Stimulated activated CD4-positive, alpha-beta T cell treated with anti-CD3 and anti-CD28 coated beads, Interleukin-2, amount 100 ng/mL, for 48 hours (primary cell): ENCODE data around the gene STK10.

Experiments
- DNase-seq, 2 donors: peaks; one replicate each; pipeline ENCODE4 v3.0.0-alpha.2; 2020

Gene STK10

DNA sequence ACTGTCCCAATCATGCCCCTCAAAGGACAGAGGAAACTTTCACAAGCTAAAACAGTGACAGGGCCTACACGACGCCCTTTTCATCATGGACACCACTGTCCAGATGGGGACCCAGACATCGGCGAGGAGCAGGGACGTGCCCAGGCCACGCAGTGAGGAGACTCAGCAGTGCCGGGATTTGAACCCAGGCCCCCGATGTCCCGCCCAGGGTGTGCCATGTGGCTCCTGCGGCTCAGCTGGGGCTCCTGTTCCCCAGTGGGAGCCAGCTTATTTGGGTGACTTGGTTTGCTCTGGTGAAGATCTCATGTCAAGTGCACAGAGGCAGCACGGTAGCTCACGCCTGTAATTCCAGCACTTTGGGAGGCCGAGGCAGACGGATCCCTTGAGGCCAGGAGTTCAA, 82.2 kb downstream of the STK10 start:
- no peak for DNase-seq

DNA sequence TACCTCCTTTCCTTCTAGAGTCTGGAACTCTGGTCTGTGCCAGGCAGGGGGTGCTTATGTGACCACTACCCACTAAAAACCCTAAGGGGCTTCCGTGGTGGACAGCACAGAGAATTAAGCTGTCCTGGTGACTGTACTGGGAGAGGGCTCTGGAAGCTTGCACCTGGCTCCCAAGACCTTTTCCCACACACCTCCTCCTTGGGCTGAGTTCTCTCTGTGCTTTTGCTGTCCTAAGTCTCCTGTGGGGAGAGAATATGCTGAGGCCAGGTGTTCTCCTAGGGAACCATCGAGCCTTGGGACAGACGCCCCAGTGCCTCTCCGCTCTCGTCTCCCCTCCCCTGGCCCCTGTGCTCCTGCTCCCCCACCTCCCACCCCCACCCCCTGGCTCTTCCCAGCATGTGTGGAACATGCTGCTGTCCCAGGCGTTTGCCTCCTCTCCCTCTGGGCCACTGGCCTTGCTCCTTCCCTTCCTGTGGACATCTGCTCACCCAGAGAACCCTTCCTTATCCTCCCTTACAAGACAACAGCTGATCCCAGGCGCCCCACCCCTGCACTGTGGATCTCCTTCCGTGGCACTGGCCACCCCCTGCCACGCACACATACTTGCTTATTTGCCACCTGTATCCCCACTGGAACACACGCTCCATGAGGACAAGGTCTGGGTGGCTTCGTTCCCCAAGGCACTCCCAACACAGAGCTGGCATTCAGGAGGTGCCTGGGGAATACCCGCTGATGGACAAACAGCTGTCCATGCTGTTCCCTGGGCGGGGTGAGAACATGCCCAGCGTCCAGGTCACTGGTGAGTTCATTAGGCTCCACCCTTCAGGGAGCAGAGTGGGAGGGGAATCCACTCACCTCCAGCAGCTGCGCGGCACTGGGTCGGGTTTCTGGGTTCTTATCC, 83.0 kb downstream of the STK10 start:
- DNase-seq, result no peak

DNA sequence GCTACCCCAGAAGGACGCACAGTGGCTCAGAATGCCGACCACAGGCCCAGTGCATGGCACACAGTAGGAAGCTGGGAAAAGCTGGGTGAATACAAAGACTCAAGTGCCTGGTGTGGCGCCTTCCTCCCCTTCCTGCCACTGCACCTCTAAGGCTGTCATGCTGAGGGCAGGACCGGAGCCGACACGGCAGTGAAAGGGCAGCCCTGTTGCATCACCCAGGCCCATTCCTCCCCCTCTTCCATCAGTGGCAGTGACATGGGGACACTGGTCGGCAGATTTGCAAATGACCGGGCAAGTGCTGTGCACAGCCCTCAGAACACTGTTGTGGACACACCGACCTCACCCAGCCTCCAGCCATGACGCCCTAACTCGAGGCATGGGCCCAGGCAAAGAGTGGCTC, 84.0 kb downstream of the STK10 start:
- no peak for DNase-seq

DNA sequence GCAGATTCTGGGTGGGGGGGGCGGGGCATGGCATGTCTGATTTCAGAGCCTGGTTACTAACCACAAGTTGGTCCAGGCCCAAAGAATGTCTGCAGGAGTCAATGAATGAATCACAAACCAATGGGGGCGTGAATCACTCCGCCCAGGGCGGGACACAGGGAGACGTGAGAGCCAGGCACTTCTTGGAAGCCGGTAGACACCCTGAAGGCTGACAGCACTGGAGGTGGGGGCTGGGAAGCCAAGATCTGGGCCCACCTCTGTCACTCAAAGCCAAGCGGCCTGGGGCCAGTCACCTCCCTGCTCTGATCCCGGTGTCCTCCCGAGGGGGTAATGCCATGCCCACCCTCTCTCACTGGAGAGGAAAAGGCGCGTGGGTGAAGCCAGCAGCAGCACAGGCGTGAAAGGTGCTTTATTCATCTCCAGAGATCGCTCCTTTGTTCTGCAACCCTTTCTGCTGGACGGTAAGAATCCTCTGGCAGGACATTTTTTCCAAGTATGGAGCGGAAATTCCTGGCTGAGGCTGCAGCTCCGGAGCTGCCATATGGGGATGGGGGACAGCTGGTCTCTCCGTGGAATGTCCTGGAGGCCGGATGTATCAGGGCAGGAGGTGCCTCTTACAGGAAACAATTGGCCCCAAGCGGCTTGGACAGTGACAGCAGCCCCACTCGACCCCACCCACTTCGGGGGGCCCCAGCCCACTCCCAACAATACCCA, 85.0 kb downstream of the STK10 start:
- DNase-seq, result peak in 1 of 2 donors; percentile 20

DNA sequence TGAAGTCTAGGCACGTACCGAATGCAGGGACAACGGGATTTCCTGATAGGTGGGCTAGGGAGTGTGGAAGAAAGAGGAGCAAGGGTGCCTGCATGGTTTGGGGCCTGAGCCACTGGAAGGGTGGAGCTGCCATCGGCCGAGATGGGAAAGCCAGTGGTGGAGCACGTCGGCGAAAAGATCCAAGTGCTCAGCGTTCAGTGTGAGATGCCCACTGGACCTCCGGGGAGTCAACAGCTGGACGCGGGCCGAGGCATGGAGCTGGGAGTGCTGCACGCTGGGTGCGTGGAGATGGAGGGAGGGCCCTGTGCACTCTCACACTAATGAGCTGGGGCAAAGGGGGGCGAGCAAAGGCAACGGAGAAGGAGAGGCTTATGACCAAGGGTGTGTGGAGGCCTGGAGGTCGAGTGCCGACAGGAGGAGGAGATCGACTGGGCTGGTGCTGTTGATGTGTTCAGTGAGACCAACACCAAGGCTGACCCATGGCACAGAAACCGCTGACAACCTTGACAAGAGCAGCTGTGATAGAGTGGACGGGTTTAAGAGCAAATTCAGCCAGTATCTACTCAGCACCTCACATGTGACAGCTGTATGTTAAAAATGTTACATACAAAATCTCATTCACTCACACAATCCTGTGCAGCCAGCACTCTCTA, 85.7 kb downstream of the STK10 start:
- no peak for DNase-seq

DNA sequence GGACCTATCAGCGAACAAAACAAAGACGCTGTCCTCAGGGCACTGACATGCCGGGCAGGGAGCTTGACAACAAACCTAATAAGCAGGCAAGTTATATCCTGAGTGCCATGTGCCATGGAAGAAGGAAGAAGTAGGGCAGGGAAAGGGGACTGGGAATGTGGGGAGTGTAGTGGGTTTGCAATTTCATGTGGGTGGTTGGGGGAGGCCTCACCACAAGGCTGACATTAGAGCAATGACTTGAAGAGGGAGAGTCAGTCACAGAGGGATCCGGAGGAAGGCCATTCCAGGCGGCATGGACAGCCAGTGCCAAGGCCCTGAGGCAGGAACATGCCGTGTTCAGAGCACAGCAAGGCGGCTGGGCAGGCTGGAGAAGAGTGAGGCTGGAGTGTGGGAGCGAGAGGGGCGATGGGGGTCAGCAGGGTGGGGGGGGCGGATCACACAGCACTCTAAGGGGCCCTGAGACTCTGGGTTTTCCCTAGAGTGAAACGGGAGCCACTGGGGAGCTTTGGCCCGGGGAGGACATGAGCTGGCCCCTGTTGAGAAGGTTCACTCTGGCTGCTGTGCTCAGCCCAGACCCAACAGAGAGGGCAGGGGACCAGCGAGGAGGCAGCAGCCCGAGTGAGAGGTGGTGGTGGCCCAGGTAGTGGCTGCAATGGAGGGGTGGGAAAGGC, 86.3 kb downstream of the STK10 start:
- DNase-seq, result no peak

DNA sequence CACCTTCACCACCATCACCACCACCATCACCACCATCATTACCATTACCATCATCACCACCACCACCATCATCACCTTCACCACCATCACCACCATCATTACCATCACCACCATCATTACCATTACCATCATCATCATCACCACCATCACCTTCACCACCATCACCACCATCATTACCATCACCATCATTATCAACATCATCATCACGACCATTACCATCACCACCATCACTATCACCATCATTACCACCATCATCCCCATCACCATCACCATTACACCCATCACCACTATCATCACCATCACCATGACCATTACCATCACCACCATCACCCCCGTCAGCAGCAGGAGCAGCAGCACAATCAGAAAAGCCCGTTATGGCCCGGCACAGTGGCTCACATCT, 89.1 kb downstream of the STK10 start:
- DNase-seq, result no peak

DNA sequence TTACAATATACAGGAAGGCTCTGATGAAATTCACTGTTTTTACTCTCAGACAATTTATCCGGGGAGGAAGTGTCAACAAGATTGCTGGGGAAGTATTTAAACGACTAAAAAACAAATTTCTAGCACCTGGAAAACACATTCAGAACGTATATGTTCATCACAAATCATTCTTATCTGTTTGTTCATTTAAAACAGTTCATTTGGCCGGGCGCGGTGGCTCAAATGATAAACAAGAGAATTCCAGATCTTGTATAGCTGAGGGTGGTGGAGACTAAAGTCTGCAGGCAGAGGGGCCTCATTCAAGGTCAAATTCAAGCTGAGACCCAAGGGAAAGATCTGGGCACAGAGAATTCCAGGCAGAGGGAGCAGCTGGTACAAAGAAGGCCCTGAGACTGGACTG, 90.0 kb downstream of the STK10 start:
- DNase-seq, result no peak

DNA sequence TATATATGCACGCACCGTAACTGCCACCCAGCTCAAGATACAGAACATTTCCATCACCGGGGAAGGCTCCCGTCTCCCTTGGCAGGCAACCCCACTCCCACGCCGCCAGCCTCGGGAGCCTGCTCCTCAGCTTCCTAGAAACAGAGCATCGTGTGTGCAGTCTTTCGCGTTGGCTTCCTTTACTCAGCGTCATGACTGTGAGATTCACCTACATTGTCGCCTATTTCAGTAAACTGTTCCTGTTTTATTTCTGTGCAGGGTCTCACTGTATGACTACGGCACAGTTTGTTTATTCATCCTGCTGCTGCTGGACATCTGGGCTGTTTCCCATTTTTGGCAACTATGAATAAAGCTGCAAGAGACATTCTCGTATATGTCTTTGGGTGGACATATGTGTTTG, 90.7 kb downstream of the STK10 start:
- no peak for DNase-seq

DNA sequence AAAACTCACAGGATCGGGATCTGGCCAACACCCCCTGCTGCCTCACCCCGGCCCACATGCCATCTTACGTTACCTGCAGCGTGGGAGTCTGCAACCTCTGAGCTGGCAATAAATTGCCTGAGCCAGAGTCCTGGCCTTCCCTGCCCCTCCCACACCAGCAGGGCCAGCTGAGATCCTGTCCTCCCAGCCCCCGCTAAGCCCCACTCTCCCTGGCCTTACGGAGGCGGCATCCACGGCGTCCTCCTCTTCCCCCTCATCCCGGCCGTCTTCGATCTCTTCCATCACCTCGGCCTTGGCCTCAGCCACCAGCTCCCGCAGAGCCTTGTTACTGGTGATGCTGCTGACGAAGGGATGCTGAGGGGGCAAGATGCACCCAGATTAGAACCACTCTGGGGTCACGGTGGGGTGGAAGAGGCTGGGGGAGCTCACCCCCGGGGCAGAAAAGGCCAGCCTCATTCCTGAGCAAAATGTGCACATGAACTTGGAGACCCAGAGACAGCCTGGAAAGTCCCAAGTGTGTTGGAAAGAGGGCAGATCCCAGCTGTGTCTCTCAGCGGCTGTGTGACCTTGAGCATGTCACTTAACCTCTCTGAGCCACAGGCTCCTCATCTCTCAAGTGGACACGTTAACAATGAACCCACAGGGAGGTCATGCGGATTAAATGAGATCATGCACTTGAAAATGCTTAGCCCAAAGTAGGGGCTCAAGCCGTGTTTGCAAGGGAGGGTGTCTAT, 91.7 kb downstream of the STK10 start:
- DNase-seq, result no peak

DNA sequence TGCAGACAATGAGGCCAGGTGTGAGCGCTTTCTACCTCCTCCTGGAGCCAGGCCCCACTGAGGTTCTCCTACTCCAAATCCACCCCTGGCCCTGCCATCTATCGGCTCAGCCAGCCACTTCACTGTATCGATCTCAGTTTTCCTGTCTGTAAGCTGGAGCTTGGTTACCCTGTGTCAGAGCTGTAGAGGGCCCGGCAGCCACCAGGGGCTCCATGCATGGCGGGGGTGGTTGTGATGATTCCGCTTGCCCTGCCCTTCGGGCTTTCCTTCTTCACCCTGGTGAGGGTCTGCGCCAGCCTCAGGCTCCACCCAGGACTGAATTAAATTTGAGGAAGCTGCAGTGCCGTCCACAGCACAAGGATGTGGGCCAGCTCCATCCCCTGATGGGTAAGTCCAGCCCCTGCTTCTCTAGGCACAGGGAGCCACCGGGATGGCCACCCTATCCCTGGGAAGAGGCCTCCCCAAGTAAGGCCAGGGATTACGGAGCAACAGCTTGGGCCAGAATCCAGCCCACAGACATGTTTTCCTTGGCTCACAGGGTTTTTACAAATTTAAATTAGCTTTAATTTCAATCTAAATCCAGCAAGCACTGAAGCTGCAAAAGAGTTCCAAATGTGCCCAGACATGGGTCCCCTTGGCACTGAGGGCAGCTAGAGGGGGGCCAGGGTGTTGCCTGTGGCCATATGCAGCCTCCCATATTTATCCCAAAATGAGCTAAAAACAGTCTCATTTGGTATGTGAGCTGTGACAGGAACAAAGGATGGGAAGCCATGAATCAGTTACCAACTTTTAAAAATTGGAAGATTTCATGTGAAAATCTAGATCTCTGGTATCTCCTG, 92.4 kb downstream of the STK10 start:
- DNase-seq, result no peak

DNA sequence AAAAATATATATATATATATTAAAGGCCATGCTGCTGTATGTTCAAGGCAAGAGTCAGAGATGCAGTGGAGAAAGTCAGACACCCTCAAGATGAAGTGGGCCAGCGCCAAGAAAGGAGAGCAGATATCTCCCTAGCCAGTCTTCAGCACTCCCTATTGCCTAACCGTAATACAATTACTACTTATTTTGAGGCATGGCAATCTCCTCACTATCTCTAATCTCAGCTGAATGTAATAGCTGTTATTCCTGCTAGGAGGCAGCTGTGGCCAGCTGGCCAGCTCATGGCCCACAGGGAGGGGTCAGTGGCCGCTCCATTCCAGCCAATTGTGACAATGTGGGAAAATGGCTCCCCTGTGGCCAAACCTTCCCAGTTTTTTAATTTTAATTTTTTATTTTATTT, 94.1 kb downstream of the STK10 start:
- DNase-seq, result no peak

DNA sequence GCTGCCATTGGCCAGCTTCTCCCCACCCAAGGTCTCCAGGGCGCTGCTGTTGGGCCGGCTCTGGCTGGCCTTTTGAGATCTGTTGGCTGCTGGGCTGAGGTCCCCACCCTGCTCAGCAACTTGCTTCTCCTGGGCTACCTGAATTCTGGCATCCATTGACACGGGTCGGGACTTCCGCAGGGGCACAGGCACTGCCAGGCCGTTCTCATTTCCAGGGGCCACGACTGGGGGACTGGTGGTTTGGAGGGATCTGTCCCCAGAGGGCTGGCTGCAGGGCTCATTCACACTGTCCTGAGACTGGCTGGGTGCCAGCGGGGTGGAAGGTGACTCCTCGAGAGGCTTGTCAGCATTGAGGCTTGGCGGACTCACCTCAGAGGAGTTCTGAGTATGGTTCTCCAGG, 94.5 kb downstream of the STK10 start:
- no peak for DNase-seq

DNA sequence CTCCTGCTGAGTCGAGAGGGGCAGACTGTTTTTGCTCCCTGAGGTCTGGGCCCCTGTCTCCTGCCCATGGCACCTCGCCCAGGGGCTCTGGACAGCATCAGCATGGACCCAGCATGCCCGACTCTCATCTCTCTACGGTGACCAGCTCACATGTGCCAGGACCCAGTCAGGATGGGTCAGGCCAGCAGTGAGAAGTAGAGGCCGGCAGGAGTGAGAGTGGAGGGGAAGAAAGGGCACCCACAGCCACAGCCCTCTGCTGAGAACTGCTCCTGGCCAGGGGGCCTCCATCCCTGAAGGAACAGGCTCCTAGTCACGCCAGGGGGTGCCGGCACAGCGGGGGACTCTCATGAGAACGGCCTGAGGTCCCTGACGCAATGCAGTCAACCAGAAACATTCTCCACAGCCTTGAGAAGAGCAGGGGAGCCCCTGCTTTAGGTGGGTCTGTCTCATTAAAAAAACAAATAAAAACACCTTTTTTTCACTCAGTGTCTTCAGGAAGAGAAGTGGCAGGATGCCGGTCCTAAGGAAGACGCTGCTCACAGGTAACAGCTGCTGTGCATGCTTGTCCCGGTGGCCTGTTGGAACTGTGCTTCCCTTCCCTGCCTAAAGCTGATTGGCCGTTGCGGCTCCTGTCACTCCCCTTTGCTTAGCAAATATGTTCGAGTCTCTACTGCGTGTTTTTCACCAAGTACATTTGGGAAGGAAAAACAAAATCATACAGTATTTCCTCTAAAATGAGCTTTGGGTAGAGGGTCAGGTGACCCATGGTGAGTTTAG, 95.9 kb downstream of the STK10 start:
- no peak for DNase-seq

DNA sequence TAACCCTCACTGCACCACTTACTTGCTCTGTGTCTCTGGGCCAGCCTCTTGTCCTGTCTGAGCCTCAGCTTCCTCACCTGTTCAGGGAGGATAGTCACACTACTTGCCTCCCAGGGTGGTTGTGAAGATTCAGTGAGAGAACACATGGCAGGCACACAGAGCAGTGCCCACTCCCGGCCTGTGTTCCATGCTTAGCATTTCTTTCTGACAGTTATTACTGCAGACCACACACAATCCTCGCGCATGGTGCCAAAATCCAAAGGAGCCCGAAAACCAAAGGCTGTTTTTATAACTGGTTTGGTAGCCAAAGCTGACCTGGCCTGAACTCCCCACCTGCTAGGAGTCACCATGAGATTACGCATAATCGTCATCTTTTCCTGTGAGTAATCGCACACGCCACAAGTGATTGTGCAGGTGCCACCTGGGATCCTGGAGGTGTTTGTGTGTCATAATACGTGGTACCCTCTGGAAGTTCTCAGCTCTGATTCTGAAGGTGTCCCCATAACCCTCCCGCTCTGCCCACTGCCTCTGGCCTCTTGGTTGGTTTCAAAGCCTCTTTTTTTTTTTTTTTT, 97.0 kb downstream of the STK10 start:
- no peak for DNase-seq

DNA sequence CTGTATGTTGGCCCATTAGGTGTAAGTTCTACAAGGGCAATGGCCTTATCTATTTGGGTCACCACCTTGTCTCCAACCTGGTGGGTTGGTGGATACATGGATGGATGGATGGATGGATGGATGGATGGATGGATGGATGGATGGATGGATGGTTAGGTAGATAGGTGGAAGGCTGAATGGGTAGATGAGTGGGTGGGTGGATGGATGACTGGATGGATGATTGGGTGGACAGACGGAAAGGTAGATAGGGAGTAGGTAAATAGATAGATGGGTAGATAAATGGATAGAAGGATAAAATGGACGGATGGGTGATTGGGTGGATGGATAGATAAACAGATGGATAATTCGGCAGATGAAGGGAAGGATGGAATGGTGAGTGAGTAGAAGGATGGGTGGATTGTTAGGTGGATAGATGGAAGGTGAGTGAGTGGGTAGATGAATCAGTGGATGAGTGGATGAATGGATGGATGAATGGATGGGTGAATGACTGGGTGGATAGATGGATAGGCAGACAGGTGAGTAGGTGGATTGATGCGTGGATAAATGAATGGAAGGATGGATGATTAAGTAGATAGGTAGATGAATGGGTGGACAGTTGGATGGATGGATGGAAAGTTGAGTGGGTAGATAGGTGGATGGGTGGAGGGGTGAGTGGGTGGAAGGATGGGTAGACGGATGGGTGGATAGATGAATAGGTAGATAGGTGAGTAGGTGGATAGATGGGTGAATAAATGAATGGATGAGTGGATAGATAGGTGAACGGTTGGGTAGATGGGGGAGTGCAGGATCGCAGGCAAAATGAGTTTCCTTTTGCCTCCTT, 98.5 kb downstream of the STK10 start:
- DNase-seq, result no peak

DNA sequence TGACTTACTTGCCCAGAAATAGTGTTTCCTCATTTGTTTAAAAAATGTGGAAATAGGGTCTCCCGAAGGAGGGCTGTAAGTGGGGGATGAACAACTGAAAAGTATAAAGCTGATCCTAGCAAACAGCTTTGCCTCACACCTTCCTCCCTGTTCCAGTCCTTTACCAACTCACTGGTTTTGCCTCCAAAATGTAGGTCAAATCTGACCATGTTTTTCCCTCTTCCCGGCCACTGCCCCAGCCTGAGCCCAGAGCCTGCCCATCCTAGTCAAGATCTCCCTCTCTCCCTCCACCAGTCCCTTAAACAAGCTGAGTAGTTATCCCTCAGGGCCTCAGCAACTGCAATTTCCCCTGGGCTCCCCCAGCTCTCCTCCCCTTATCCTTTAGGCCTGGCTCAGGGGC, 99.2 kb downstream of the STK10 start:
- DNase-seq, result no peak

DNA sequence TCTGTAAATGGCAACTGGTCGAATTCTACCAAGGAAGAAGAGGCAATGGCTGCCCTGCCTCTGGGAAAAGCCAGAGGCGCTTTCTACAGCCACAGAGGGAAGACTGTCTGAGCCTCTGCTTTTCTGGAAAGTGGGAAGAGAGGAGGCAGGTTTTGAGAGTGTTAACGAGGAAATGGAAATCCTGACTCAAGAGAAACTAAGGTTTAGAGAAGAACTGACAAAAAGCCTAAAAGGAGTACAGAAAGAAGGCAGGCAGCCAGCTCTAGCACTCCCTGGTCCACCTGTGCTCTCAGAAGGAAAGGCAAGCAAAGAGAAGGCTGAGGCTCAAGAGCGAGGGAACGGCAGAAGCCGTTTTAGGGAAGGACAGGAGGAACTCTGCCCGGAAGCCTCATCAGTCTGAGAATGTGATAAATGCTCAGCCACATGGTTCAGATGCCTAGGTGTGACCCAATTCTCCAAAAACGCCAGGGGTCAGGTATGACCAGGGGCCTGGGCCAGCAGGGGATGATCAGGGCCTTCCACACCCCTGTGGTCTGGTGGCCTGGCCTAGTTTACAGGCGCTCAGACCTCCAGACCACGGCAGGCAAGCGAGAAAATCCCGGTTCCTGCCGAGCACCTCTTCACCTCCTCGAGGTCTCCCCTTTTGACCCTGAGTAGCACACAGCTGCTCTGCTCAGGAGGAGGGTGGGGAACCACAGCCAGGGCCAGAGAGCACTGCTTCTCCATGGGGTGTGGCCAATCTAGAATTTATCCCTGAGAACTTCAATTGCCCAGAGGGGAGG, 101.6 kb downstream of the STK10 start:
- no peak for DNase-seq

DNA sequence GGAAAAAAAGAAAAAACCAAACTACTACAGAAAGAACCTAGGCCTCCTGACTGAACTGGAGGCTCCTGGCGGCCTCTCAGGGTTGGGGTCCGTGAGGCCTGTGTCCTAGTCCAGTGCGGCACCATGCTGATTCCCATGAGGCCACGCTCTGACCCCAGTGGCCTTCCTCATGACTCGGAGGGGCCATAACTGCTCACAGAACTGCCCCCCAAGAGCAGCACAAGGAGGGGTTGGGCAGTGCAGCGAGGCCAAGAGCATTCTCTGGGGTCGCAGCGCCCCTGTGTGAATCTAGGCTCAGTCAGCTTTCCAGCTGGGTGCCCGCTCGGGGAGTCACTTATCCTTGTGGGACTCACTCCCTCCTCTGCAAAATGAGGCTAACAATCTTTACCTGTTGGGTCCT, 102.3 kb downstream of the STK10 start:
- DNase-seq, result no peak
